OCI-LY3 (cell line): ENCODE measurements around the gene SESN1.

Experiments
- H2AFZ ChIP-seq: fragments of 200-600, 300-600 bp; shearing (Covaris generic); 2 replicates; pipeline ENCODE4 v1.6.0; 2014; ENCODE audit warnings: antibody characterized with exemption, low read depth, low read length
- H3K27ac ChIP-seq: fragments of 200-600, 300-600 bp; sonication (generic); 2 replicates; pipeline ENCODE4 v1.5.1; 2014; ENCODE audit warnings: mild to moderate bottlenecking, low read length, moderate library complexity, mixed read lengths
- H3K27me3 ChIP-seq: fragments of 200-600, 300-600 bp; sonication (generic); 2 replicates; pipeline ENCODE4 v1.6.1; 2014; ENCODE audit warnings: low read depth, low read length, mixed read lengths
- H3K36me3 ChIP-seq: fragments of 200-600, 300-600 bp; sonication (generic); replicated peaks from 2 replicates; pipeline ENCODE3; 2014; ENCODE audit warnings: low read depth, low read length, mixed read lengths
- H3K4me1 ChIP-seq: fragments of 300-600, 200-600 bp; sonication (generic); 2 replicates; pipeline ENCODE4 v1.6.1; 2014; ENCODE audit warnings: low read length, mixed read lengths
- H3K4me2 ChIP-seq: fragments of 200-600, 300-600 bp; sonication (generic); 2 replicates; pipeline ENCODE4 v1.6.1; 2014; ENCODE audit warnings: low read length, mixed read lengths
- H3K4me3 ChIP-seq: fragments of 300-600, 200-600 bp; sonication (generic); 2 replicates; pipeline ENCODE4 v1.5.1; 2014; ENCODE audit warnings: antibody characterized with exemption, mild to moderate bottlenecking, low read length, moderate library complexity
- H3K79me2 ChIP-seq: fragments of 300-600, 200-600 bp; shearing (Covaris generic); 2 replicates; pipeline ENCODE4 v1.6.1; 2014; ENCODE audit warnings: mild to moderate bottlenecking, low read length, mixed read lengths
- H3K9ac ChIP-seq: fragments of 300-600, 200-600 bp; shearing (Covaris generic); 2 replicates; pipeline ENCODE4 v1.6.0; 2014; ENCODE audit warnings: mild to moderate bottlenecking, low read length, moderate library complexity
- H3K9me3 ChIP-seq: fragments of 200-600, 300-600 bp; shearing (Covaris generic); 2 replicates; pipeline ENCODE4 v1.6.1; 2014; ENCODE audit warnings: low read length, mixed read lengths; ENCODE audit not compliant: insufficient read depth
- H4K20me1 ChIP-seq: fragments of 200-600, 300-600 bp; sonication (generic); 2 replicates; pipeline ENCODE4 v1.6.1; 2016; ENCODE audit warnings: low read length, mixed read lengths; ENCODE audit not compliant: insufficient read depth
- CTCF ChIP-seq: fragments of 200-600, 300-600 bp; sonication (generic); IDR thresholded peaks from 2 replicates; pipeline ENCODE4 v1.5.1; 2014; ENCODE audit warnings: antibody characterized with exemption, low read length, low read depth
- EZH2phosphoT487 ChIP-seq: fragments of 200-600 bp; shearing (Covaris generic); IDR thresholded peaks from 2 replicates; pipeline ENCODE4 v1.6.1; 2018; ENCODE audit warnings: antibody characterized with exemption, mixed run types, low read depth

The SESN1 gene

GRCh38 chr6:109081516-109082187 is 13.0 kb downstream of the SESN1 start:
- Histone ChIP-seq H3K4me3 (no peak overlapping the region), H2AFZ (no peak overlapping the region), H4K20me1 (no peaks in the 10 kb centered on the region), H3K27ac (no peak overlapping the region), H3K27me3 (no peaks in the 10 kb centered on the region), H3K36me3 (no peaks in the 10 kb centered on the region), H3K79me2 (no peaks in the 10 kb centered on the region), H3K9me3 (no peaks in the 10 kb centered on the region), H3K9ac (no peak overlapping the region), H3K4me2 (no peak overlapping the region), H3K4me1 (no peaks in the 10 kb centered on the region)
- TF ChIP-seq CTCF (no peak), EZH2phosphoT487 (no peak)

- H3K4me1 ChIP-seq = no peaks in the 10 kb centered on the region
- no peaks in the 10 kb centered on the region for H4K20me1 ChIP-seq
- no peaks in the 10 kb centered on the region for H3K79me2 ChIP-seq
- no peak overlapping the region for H2AFZ ChIP-seq
- H3K27ac ChIP-seq = no peak overlapping the region
- H3K4me2 ChIP-seq = no peak overlapping the region
- H3K9ac ChIP-seq = no peak overlapping the region
- no peaks in the 10 kb centered on the region for H3K36me3 ChIP-seq
- TF ChIP-seq CTCF (no peak), EZH2phosphoT487 (no peak)
- H3K9me3 ChIP-seq = no peaks in the 10 kb centered on the region
- H3K27me3 ChIP-seq = no peaks in the 10 kb centered on the region
- H3K4me3 ChIP-seq = no peak overlapping the region
Observed at GRCh38 chr6:109081026-109081425, 13.6 kb downstream of the SESN1 start.

DNA sequence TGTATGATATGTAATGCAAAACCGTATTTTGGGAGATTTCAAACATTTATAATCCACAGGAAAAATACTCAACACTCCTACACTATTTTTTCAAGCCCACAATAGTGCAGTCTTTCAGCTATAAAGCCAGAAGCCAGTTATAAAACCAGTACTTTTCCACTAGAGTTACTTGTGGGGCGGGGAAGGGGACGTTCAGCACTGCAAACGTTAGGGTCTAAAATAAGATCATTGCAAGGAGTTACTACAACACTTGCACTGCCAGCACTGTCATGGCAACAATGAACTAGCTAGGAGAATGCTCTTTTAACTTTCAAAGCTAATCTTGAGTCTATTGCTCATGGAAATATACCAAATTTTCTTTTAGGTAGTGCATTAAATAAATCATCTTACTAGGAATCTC is 14.7 kb downstream of the SESN1 start:
- Histone ChIP-seq H3K9ac (no peak overlapping the region), H3K4me1 (no peaks in the 10 kb centered on the region), H3K79me2 (no peaks in the 10 kb centered on the region), H3K27me3 (no peaks in the 10 kb centered on the region), H3K4me2 (no peak overlapping the region), H2AFZ (no peak overlapping the region), H3K4me3 (no peak overlapping the region), H3K9me3 (no peaks in the 10 kb centered on the region), H3K27ac (no peak overlapping the region), H4K20me1 (no peaks in the 10 kb centered on the region), H3K36me3 (no peaks in the 10 kb centered on the region)
- TF ChIP-seq EZH2phosphoT487 (no peak), CTCF (no peak)

DNA sequence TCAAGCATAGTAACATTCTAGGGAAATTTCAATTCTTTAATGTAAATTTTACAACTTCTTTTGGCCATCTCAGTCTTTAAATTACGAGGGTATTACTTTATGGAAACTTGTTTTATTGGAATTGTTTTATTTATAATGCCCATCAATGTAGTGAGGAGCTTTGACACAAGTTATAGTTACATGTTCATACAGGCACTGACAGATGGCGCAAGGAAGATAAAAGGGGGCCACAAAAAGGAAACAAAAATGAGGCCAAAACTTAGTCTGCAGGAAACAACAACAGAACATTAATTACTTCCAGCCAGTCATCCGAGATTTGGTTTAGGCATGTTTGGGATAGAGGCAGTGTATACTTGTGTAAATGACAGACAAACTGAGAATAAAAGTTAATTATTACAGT is 18.3 kb downstream of the SESN1 start:
- TF ChIP-seq EZH2phosphoT487 (no peak), CTCF (no peak; the same call in 1 of the 2 replicates)
- Histone ChIP-seq H2AFZ (no peak overlapping the region), H3K4me2 (no peak overlapping the region)

More for the DNA sequence above, 18.3 kb downstream of the SESN1 start:
- H3K27ac ChIP-seq = no peak overlapping the region
- H3K27me3 ChIP-seq = no peaks in the 10 kb centered on the region
- no peaks in the 10 kb centered on the region for H3K9me3 ChIP-seq
- no peak overlapping the region for H3K9ac ChIP-seq
- no peaks in the 10 kb centered on the region for H3K36me3 ChIP-seq
- H3K4me3 ChIP-seq = no peak overlapping the region
- no peaks in the 10 kb centered on the region for H4K20me1 ChIP-seq
- H3K79me2 ChIP-seq = no peaks in the 10 kb centered on the region
- H3K4me1 ChIP-seq = no peaks in the 10 kb centered on the region
